H1 (cell line): Measurements from ENCODE around the gene FBH1.

Experiments
- KDM1A ChIP-seq: fragments of 200-600, 300-600 bp; sonication (generic); IDR thresholded peaks from 2 replicates; pipeline ENCODE4 v1.7.1; 2016; ENCODE audit warnings: mild to moderate bottlenecking, low read length, borderline replicate concordance
- MAX ChIP-seq: IDR thresholded peaks from 2 replicates; pipeline ENCODE4 v1.6.1; 2012; ENCODE audit warnings: inconsistent platforms
- POLR2A ChIP-seq, 2 experiments: IDR thresholded peaks; 1 replicate in 1 of 2; 2 replicates in 1 of 2; pipeline ENCODE4 v1.6.1; 2011; ENCODE audit warnings: low read depth in 2 of 2, low read length in 2 of 2, mild to moderate bottlenecking in 2 of 2; ENCODE audit errors: control extremely low read depth in 1 of 2
- SP1 ChIP-seq: IDR thresholded peaks from 2 replicates; pipeline ENCODE4 v1.6.1; 2011; ENCODE audit warnings: low read depth, low read length
- ZNF274 ChIP-seq: IDR thresholded peaks from 2 replicates; pipeline ENCODE4 v1.7.0; 2012; ENCODE audit warnings: low read length, borderline replicate concordance; ENCODE audit errors: extremely low read depth

DNA sequence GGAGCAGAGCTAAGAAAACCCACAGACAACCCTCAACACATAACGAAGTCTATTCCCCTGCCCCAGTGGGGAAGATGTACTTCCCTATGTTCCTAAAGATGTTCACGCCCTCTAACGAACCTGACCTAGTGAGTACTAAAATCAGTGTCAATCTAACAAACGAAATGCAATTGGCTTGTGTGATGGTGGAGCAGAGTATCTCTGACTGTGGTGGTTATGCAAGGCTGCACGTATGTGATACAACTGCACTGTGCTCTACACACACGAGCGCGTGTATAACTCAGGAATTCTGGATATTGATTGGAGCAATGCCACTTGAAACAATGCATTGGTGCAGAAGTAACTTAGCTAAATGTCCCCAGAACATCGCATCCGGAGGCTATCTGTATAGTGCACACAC, 1.7 kb upstream of the FBH1 start:
- TF ChIP-seq SP1 (no peak), KDM1A (no peak), MAX (no peak), ZNF274 (no peak), POLR2A (IDR thresholded peaks at IDR 0.05; ENCODE audit: control extremely low read depth in 1 of 2, low read depth in 2 of 2, low read length in 2 of 2) (no peak)
